ENCODE results near the gene CHTF18. TPM values are rescaled to one million over a fixed set of nuclear protein-coding genes. Genes with fewer than 3 reads are reported as not detected.

CHTF18 gene
- total RNA-seq, 1 donor from 2014 or later, result 42.4 TPM

DNA sequence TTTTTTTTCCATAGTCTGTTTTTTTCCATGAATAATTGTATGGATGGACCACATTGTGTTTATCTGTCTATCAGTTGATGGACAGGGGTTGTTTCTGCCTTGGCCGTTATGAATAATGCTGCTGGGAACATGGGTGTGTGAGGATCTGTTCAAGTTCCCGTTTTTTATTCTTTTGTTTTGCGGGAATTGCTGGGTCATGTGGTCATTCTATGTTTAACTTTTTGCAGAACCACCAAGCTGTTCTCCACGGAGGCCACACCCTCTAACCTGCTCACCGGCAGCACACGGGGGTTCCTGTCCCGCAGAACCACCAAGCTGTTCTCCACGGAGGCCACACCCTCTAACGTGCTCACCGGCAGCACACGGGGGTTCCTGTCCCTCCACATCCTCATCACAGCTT lies 33.8 kb upstream of the CHTF18 start:
- ATAC-seq (ENCODE audit: low read depth) (no peak), DNase-seq (no peak)
- Mint-ChIP-seq H3K9me3 (no peaks in the 10 kb centered on the region), H3K4me3 (no peak overlapping the region), H3K27ac (no peak overlapping the region), H3K4me1 (peaks cover 6% of the 10 kb centered on the region), H3K27me3 (peaks cover 8% of the 10 kb centered on the region), H3K36me3 (ENCODE audit: low read depth) (no peaks in the 10 kb centered on the region)
- POLR2A ChIA-PET, result interaction anchor here (1.0 kb wide), 1 partner anchor 16 kb away, joined by 7 read pairs; no protein-coding TSS in a partner anchor
- CTCF ChIA-PET, result no interaction called here
- intact Hi-C loops (cut with micrococcal nuclease), result no loop called here
- TF ChIP-seq, protein P1, sequence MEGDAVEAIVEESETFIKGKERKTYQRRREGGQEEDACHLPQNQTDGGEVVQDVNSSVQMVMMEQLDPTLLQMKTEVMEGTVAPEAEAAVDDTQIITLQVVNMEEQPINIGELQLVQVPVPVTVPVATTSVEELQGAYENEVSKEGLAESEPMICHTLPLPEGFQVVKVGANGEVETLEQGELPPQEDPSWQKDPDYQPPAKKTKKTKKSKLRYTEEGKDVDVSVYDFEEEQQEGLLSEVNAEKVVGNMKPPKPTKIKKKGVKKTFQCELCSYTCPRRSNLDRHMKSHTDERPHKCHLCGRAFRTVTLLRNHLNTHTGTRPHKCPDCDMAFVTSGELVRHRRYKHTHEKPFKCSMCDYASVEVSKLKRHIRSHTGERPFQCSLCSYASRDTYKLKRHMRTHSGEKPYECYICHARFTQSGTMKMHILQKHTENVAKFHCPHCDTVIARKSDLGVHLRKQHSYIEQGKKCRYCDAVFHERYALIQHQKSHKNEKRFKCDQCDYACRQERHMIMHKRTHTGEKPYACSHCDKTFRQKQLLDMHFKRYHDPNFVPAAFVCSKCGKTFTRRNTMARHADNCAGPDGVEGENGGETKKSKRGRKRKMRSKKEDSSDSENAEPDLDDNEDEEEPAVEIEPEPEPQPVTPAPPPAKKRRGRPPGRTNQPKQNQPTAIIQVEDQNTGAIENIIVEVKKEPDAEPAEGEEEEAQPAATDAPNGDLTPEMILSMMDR (IDR thresholded peaks at IDR 0.05), result no peak

DNA sequence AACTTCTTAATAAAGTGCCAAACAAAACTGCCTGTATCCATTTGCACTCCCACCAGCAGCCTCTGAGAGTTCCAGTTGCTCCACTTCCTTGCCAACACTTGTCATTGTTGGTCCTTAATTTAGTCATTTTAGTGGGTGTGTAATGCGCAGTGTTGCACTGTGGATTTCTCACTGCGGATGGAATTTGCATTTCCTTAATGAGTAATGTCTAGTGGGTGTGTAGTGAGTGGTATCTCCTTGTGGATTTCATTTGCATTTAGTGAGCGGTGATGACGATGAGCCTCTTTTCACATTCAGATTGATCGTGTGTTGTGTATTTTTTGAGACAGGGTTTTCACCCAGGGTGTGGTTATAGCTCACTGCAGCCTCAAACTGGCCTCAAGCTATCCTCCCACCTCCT lies 32.0 kb upstream of the CHTF18 start:
- DNase-seq (no peak), ATAC-seq (ENCODE audit: low read depth) (no peak)
- Mint-ChIP-seq H3K9me3 (no peaks in the 10 kb centered on the region), H3K4me3 (no peak overlapping the region), H3K27ac (no peak overlapping the region), H3K4me1 (peaks cover 6% of the 10 kb centered on the region), H3K27me3 (peaks cover 10% of the 10 kb centered on the region), H3K36me3 (ENCODE audit: low read depth) (no peaks in the 10 kb centered on the region)
- ChIA-PET POLR2A (no interaction called here), CTCF (no interaction called here)
- TF ChIP-seq, protein P1 (IDR thresholded peaks at IDR 0.05), result no peak
- intact Hi-C loops (cut with micrococcal nuclease), result no loop called here

DNA sequence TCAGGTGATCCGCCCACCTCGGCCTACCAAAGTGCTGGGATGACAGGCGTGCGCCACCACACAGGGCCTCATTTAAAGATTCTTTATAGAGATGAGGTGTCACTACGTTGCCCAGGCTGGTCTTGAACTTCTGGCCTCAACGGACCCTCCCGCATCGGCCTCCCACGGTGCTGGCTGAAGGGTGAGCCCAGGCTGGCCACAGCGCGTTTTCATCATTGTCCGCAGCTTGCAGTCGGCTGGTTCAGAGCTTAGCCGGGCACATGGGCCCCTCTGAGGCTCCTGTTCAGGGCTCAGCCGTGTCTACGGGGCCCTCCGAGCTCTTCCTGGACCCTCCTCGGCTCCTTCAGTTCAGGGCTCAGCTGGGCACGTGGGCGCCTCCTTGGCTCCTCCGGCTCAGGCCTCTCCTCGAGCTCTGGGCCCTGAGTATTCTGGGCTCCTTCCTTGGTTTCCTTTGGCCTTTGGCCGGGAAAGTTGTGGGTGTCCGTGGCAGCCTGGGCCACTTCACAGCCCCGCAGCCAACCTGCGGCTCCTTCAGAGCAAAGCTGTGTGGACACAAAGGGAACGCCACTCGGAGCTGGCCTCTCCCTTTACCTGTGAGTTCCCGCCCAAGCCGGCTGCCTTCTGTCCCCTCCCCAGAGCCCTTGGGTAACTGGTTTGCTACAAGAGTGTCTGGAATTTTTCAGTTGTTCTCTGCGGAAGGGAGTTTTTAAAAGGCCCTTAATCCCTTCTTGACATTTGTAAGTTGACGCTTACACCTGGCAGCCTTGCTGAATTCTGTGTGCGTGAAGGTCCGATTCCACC lies 29.1 kb upstream of the CHTF18 start:
- POLR2A ChIA-PET, result no interaction called here
- no peak for DNase-seq
- H3K9me3 Mint-ChIP-seq, result no peaks in the 10 kb centered on the region
- CTCF ChIA-PET, result no interaction called here
- H3K27ac Mint-ChIP-seq, result no peak overlapping the region
- peaks cover 6% of the 10 kb centered on the region for H3K4me1 Mint-ChIP-seq
- no peak for ATAC-seq (ENCODE audit: low read depth)
- H3K27me3 Mint-ChIP-seq, result peaks cover 10% of the 10 kb centered on the region
- H3K36me3 Mint-ChIP-seq (ENCODE audit: low read depth), result no peaks in the 10 kb centered on the region
- TF ChIP-seq, protein P1 (IDR thresholded peaks at IDR 0.05), result no peak
- intact Hi-C loops (cut with micrococcal nuclease), result no loop called here
- H3K4me3 Mint-ChIP-seq, result no peak overlapping the region

DNA sequence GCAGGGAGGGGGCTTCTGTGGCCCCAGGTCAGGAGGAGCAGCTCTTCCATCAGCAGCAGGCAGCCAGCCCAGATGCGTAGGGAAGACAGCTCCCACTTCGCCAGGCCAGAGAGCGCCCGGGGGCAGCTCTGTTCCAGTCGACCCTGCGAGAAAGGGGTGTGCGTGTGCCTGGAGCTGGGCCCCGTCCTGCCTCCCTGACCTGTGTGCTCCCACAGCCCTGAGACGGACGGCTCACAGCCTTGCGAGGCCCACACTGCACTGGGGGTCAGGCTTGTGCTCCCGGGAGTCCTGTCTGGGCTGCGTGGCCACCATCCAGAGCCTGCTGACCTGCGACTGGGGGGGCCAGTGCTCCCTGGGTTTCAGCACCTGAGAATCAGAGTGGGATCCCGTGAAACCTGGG lies 28.4 kb upstream of the CHTF18 start:
- H3K27ac Mint-ChIP-seq, result no peak overlapping the region
- intact Hi-C loops (cut with micrococcal nuclease), result no loop called here
- H3K36me3 Mint-ChIP-seq (ENCODE audit: low read depth), result no peaks in the 10 kb centered on the region
- ChIA-PET CTCF (no interaction called here), POLR2A (no interaction called here)
- H3K4me3 Mint-ChIP-seq, result no peak overlapping the region
- H3K9me3 Mint-ChIP-seq, result no peaks in the 10 kb centered on the region
- H3K4me1 Mint-ChIP-seq, result peaks cover under 1% of the 10 kb centered on the region
- no peak for DNase-seq
- no peak for ATAC-seq (ENCODE audit: low read depth)
- H3K27me3 Mint-ChIP-seq, result peaks cover 10% of the 10 kb centered on the region
- TF ChIP-seq, protein P1 (IDR thresholded peaks at IDR 0.05), result no peak

DNA sequence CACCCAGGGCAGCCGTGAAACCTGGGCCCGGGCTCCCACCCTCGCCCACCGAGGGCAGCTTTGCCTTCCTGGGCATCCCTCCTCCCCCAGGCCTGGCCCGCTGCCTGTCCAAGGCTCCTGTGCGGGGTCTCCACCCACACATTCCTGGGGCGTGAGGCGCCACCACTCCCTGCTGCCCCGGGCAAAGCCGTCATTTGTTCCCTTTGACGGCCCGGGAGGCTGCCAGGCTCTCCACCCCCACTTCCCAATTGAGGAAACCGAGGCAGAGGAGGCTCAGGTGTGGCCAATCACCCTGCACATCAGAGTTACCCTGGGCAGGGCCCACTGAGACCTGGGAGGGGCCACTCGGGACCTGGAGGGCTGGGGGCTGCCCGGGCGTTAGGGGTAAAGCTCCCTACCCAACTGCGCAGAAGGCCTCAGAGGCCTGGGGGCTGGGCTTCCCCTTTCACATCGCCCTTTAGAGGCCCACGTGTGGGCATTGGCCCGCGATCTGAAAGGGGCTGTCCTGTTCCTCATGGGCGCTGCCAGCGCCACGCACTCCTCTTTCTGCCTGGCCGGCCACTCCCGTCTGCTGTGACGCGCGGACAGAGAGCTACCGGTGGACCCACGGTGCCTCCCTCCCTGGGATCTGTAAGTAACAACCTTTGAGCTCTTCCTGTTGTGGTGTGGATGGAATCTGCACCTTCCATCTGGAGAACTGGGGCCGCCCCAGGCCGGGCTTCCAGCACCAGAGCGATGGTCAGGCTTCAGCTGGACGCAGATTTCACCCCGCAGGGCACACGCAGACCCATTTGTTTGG lies 27.7 kb upstream of the CHTF18 start, which contains the start of gene MSLN:
TSS of gene MSLN (plus strand) at position 190 of the 799 bp plus-strand sequence. CDS start 1,947 bp downstream, outside the sequence.
- ATAC-seq (ENCODE audit: low read depth) (no peak), DNase-seq (no peak)
- TF ChIP-seq, protein P1 (IDR thresholded peaks at IDR 0.05), result no peak
- peaks cover 10% of the 10 kb centered on the region for H3K27me3 Mint-ChIP-seq
- no peak within 1 kb of the TSS for H3K4me3 Mint-ChIP-seq
- no peaks in the 10 kb centered on the region for H3K4me1 Mint-ChIP-seq
- intact Hi-C loops (cut with micrococcal nuclease), result no loop called here
- no peaks in the 10 kb centered on the region for H3K9me3 Mint-ChIP-seq
- POLR2A ChIA-PET, result no interaction called here
- CTCF ChIA-PET, result no interaction called here
- H3K27ac Mint-ChIP-seq, result no peak within 1 kb of the TSS
- H3K36me3 Mint-ChIP-seq (ENCODE audit: low read depth), result no peaks in the 10 kb centered on the region

Measured in activated B cell treated with CpG ODN at 0.5 μM for 24 hours (primary cell).